Measurements from ENCODE around the gene PIK3R5.

Gene PIK3R5

GRCh38 chr17:8963647-8964258 is 1.8 kb downstream of the PIK3R5 start:
- no peak for TF ChIP-seq CTCF (conservative IDR thresholded peaks at IDR 0.05; ENCODE audit: low read depth)
- CTCF ChIA-PET, result interaction anchor here (0.8 kb wide), 1 partner anchor 14 kb away, joined by 4 read pairs; no protein-coding TSS in a partner anchor
- DNase-seq (ENCODE audit: low spot score), result no peak
- POLR2A ChIA-PET (ENCODE audit: low non-redundant PET), result no interaction called here
- no peak overlapping the region for H3K27ac ChIP-seq

DNA sequence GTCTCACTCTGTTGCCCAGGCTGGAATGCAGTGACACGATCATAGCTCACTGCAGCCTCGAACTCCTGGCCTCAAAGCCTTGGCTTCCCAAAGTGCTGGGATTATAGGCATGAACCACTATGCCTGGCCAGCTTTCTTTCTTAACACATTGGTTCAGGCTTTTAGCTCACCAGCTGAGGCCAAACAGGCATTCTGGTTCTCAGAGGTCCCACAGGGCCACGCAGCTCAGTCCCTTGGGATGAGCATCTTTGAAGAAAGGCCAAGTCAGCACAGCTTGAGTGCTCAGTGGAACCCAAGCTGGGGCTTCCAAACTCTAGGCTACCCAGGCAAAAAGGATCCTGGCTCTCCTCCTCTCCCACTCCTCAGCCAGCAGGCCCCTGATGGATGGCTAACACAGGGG is 2.5 kb downstream of the PIK3R5 start:
- no peak for TF ChIP-seq CTCF (conservative IDR thresholded peaks at IDR 0.05; ENCODE audit: low read depth)
- POLR2A ChIA-PET (ENCODE audit: low non-redundant PET), result no interaction called here
- CTCF ChIA-PET, result no interaction called here
- no peak overlapping the region for H3K27ac ChIP-seq
- DNase-seq (ENCODE audit: low spot score), result no peak

- DNase-seq (ENCODE audit: low spot score), result no peak
- no peak for TF ChIP-seq CTCF (conservative IDR thresholded peaks at IDR 0.05; ENCODE audit: low read depth)
- no peak overlapping the region for H3K27ac ChIP-seq
- POLR2A ChIA-PET (ENCODE audit: low non-redundant PET), result no interaction called here
- CTCF ChIA-PET, result interaction anchor here (0.6 to 0.9 kb wide), 2 partner anchors 36 to 201 kb away, joined by 3 to 4 read pairs; no protein-coding TSS in a partner anchor
Measured at GRCh38 chr17:8961829-8962228, 3.7 kb downstream of the PIK3R5 start.

DNA sequence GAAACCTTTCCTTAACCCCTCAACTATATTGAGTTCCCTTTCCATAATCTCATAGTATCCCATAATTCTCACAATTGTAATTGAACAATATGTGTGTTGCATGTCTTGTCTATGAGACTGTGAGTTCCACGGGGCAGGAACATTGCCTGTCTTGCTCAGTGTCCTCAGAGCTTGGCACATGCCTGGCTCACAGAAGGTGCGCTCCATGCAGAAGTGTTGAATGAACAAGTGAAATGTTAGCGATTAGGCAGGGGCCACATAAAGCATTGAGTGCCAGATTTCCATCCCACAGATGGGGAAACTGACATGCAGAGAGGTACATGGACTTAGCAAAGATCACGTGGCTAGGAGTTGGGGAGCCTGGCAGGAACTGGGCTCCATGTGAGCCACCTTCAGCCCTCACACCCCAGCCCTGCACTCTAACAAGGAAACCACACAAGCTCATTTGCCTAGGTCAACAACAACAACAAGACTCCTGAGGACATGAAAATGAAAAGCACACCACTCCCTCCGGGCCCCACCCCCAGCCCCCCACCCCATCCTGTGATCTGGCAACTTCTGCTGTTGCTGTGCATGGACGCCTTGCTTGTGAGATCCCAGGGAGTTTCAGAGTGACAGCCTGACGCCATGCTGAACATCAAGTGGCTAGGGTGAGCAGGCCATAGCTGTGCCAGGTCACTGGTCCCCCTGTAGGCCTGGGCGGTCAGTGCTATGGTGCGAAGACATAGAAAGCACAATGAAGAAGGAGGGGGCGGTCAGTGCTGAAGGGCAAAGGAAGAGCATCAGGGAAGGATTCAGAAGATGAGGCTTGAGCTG is 5.0 kb downstream of the PIK3R5 start:
- DNase-seq (ENCODE audit: low spot score), result no peak
- TF ChIP-seq CTCF (conservative IDR thresholded peaks at IDR 0.05; ENCODE audit: low read depth), result no peak
- H3K27ac ChIP-seq, result no peak overlapping the region
- POLR2A ChIA-PET (ENCODE audit: low non-redundant PET), result no interaction called here
- CTCF ChIA-PET, result no interaction called here

DNA sequence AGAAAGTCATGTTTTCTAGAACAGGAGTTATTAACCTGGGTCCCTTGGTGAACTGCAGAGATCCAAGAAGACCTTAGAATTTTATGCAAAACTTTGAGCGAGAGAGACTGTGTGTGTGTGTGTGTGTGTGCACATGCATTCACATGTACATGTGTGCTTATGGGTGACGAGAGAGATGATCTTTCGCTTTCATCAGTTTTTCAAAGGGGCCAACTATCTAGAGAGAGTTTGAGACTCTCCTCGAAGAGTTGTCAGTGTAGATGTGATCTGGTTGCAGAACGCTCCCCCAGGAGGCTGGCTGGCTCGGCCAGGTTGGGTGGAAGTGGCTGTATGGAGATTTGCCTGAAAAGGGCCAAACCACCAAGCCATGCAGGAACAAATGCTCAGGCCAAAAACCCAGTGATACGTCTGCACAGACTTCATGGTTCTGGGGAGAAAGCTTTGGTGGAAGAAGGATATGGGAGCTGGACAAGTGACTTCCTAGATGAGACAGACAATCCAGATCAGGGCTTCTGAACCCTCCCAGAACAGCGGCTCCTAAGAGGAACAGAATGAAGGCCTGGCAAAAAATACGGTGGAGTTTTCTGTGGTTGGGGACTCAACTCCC is 6.1 kb downstream of the PIK3R5 start:
- DNase-seq (ENCODE audit: low spot score), result no peak
- H3K27ac ChIP-seq, result no peak overlapping the region
- ChIA-PET CTCF (no interaction called here), POLR2A (ENCODE audit: low non-redundant PET) (no interaction called here)
- no peak for TF ChIP-seq CTCF (conservative IDR thresholded peaks at IDR 0.05; ENCODE audit: low read depth)

DNA sequence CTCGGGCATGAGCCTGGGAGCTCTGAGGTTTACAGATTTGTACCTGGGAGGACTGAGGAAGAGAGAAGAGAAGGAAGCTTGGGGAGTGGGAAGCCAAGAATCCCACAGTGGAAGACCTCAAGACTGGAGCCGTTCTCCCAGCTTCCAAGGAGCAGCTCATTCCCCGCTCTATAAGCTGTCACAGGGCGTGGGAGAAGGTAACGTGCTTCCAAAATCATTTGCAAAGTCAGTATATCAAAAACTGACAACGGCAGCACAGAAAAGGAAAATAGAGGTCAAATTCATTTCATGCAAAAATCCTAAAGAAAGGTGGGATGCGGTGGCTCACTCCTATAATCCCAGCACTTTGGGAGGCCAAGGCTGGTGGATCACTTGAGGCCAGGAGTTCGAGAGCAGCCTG is 7.8 kb downstream of the PIK3R5 start:
- POLR2A ChIA-PET (ENCODE audit: low non-redundant PET), result no interaction called here
- CTCF ChIA-PET, result no interaction called here

More for the DNA sequence above, 7.8 kb downstream of the PIK3R5 start:
- no peak for DNase-seq (ENCODE audit: low spot score)
- no peak for TF ChIP-seq CTCF (conservative IDR thresholded peaks at IDR 0.05; ENCODE audit: low read depth)
- H3K27ac ChIP-seq, result no peak overlapping the region
